Epithelial cell of esophagus (primary cell): ENCODE measurements around the gene GHDC.
"Not testable (repeated sequence)": the region's sequence is repeated elsewhere in the genome, so short reads cannot be mapped to it uniquely, and the experiment has no call there.

ENCODE experiments used
- DNase-seq: peaks from one replicate; pipeline ENCODE4 v3.0.0; 2010; ENCODE audit warnings: low read depth
- H3K4me3 ChIP-seq: 2 replicates; pipeline ENCODE4 v1.5.1; 2011; ENCODE audit warnings: mild to moderate bottlenecking, low read length, control low read depth
- CTCF ChIP-seq: IDR thresholded peaks from 2 replicates; pipeline ENCODE4 v1.5.1; 2011; ENCODE audit warnings: low read depth, mild to moderate bottlenecking, low read length, control low read depth, inconsistent platforms; ENCODE audit not compliant: insufficient read depth; ENCODE audit errors: missing control alignments

GHDC gene

GRCh38 chr17:42214156-42214555 is 19.9 kb upstream of the GHDC start:
- no peak for DNase-seq
- no peak overlapping the region for H3K4me3 ChIP-seq
- no peak for TF ChIP-seq CTCF

- no peak for DNase-seq
- TF ChIP-seq CTCF, result no peak
- H3K4me3 ChIP-seq, result no peak overlapping the region
These were observed 18.1 kb upstream of the GHDC start for GRCh38 chr17:42212382-42212781.

- not testable (repeated sequence) for DNase-seq, H3K4me3 ChIP-seq
These were observed 17.6 kb upstream of the GHDC start for GRCh38 chr17:42211921-42212341.

- no peak for DNase-seq
- no peak for TF ChIP-seq CTCF
- H3K4me3 ChIP-seq, result no peak overlapping the region
These were observed 15.8 kb upstream of the GHDC start for GRCh38 chr17:42210046-42210445.

GRCh38 chr17:42206153-42206612 is 11.9 kb upstream of the GHDC start:
- H3K4me3 ChIP-seq, DNase-seq: not testable (repeated sequence)

- no peak overlapping the region for H3K4me3 ChIP-seq
- TF ChIP-seq CTCF, result no peak
- no peak for DNase-seq
These were observed 9.1 kb upstream of the GHDC start for GRCh38 chr17:42203354-42203753.

- no peak overlapping the region for H3K4me3 ChIP-seq
- DNase-seq, result no peak
- no peak for TF ChIP-seq CTCF
These were observed 8.4 kb upstream of the GHDC start for GRCh38 chr17:42202696-42203095.

- no peak for TF ChIP-seq CTCF
- H3K4me3 ChIP-seq, result no peak overlapping the region
- DNase-seq, result no peak
These were observed 7.9 kb upstream of the GHDC start for GRCh38 chr17:42202159-42202558.
